ENCODE results near the gene S1PR3. TPM values are rescaled to one million over a fixed set of nuclear protein-coding genes. Genes with fewer than 3 reads are reported as not detected.

The S1PR3 gene
- total RNA-seq, 1 experiment from 2014 or later: 8.4 TPM

GRCh38 chr9:88952086-88952615 lies 39.1 kb upstream of the S1PR3 start:
- Histone ChIP-seq H4K20me1 (ENCODE audit: low read length) (no peaks in the 10 kb centered on the region), H3K9me3 (ENCODE audit: low read length) (no peaks in the 10 kb centered on the region), H2AFZ (ENCODE audit: low read length) (no peak overlapping the region), H3K27me3 (ENCODE audit: low read length) (no peaks in the 10 kb centered on the region), H3K4me3 (ENCODE audit: low read length) (no peak overlapping the region), H3K36me3 (ENCODE audit: low read depth, low read length) (no peaks in the 10 kb centered on the region), H3K27ac (ENCODE audit: low read length) (no peak overlapping the region), H3K9me2 (replicated peaks; ENCODE audit: low read length) (no peaks in the 10 kb centered on the region), H3K4me1 (ENCODE audit: insufficient read depth, low read length) (peaks cover 10% of the 10 kb centered on the region; the same call in 1 of the 2 replicates), H3K9ac (ENCODE audit: low read length) (no peak overlapping the region), H3K4me2 (ENCODE audit: low read length) (no peak overlapping the region), H3K79me2 (ENCODE audit: low read length) (no peaks in the 10 kb centered on the region), H3F3A (ENCODE audit: low read length, unreplicated experiment) (no peaks in the 10 kb centered on the region)
- TF ChIP-seq EZH2 (IDR thresholded peaks at IDR 0.05; ENCODE audit: low read length, unreplicated experiment) (no peak), CTCF (conservative IDR thresholded peaks at IDR 0.05; ENCODE audit: low read depth, low read length) (no peak), EZH2phosphoT487 (IDR thresholded peaks at IDR 0.05; ENCODE audit: borderline replicate concordance, low read length) (no peak)
- DNase-seq (no peak), ATAC-seq (no peak)
- ChIA-PET POLR2A (ENCODE audit: unreplicated experiment) (no interaction called here), CTCF (no interaction called here)
- intact Hi-C loops (cut with micrococcal nuclease): no loop called here
- BruUV-seq (replicated peaks): no TSS peak

GRCh38 chr9:88952976-88953375 lies 38.3 kb upstream of the S1PR3 start:
- H3K27ac ChIP-seq (ENCODE audit: low read length): no peak overlapping the region
- ATAC-seq (no peak), DNase-seq (no peak)
- no TSS peak for BruUV-seq (replicated peaks)
- POLR2A ChIA-PET (ENCODE audit: unreplicated experiment): no interaction called here
- no peaks in the 10 kb centered on the region for H3K36me3 ChIP-seq (ENCODE audit: low read depth, low read length)
- H3K9ac ChIP-seq (ENCODE audit: low read length): no peak overlapping the region
- no peaks in the 10 kb centered on the region for H4K20me1 ChIP-seq (ENCODE audit: low read length)
- peaks cover 10% of the 10 kb centered on the region; the same call in 1 of the 2 replicates for H3K4me1 ChIP-seq (ENCODE audit: insufficient read depth, low read length)
- CTCF ChIA-PET: no interaction called here
- no peak overlapping the region for H3K4me3 ChIP-seq (ENCODE audit: low read length)
- no peaks in the 10 kb centered on the region for H3K9me3 ChIP-seq (ENCODE audit: low read length)
- TF ChIP-seq EZH2 (IDR thresholded peaks at IDR 0.05; ENCODE audit: low read length, unreplicated experiment) (no peak), EZH2phosphoT487 (IDR thresholded peaks at IDR 0.05; ENCODE audit: borderline replicate concordance, low read length) (no peak), CTCF (conservative IDR thresholded peaks at IDR 0.05; ENCODE audit: low read depth, low read length) (no peak)
- H3K4me2 ChIP-seq (ENCODE audit: low read length): no peak overlapping the region
- H3K79me2 ChIP-seq (ENCODE audit: low read length): no peaks in the 10 kb centered on the region
- H3F3A ChIP-seq (ENCODE audit: low read length, unreplicated experiment): no peaks in the 10 kb centered on the region
- no peak overlapping the region for H2AFZ ChIP-seq (ENCODE audit: low read length)
- H3K9me2 ChIP-seq (replicated peaks; ENCODE audit: low read length): no peaks in the 10 kb centered on the region
- no peaks in the 10 kb centered on the region for H3K27me3 ChIP-seq (ENCODE audit: low read length)
- intact Hi-C loops (cut with micrococcal nuclease): no loop called here

GRCh38 chr9:88953381-88954029 lies 37.8 kb upstream of the S1PR3 start:
- ATAC-seq (no peak), DNase-seq (no peak)
- no peaks in the 10 kb centered on the region for H3K27me3 ChIP-seq (ENCODE audit: low read length)
- H3K9me2 ChIP-seq (replicated peaks; ENCODE audit: low read length): no peaks in the 10 kb centered on the region
- H2AFZ ChIP-seq (ENCODE audit: low read length): no peak overlapping the region
- TF ChIP-seq CTCF (conservative IDR thresholded peaks at IDR 0.05; ENCODE audit: low read depth, low read length) (no peak), EZH2 (IDR thresholded peaks at IDR 0.05; ENCODE audit: low read length, unreplicated experiment) (no peak), EZH2phosphoT487 (IDR thresholded peaks at IDR 0.05; ENCODE audit: borderline replicate concordance, low read length) (no peak)
- no peak overlapping the region for H3K4me2 ChIP-seq (ENCODE audit: low read length)
- no TSS peak for BruUV-seq (replicated peaks)
- intact Hi-C loops (cut with micrococcal nuclease): no loop called here
- ChIA-PET CTCF (no interaction called here), POLR2A (ENCODE audit: unreplicated experiment) (no interaction called here)
- no peaks in the 10 kb centered on the region for H3F3A ChIP-seq (ENCODE audit: low read length, unreplicated experiment)
- H3K27ac ChIP-seq (ENCODE audit: low read length): no peak overlapping the region
- H3K4me1 ChIP-seq (ENCODE audit: insufficient read depth, low read length): peaks cover 10% of the 10 kb centered on the region; the same call in 1 of the 2 replicates
- H4K20me1 ChIP-seq (ENCODE audit: low read length): no peaks in the 10 kb centered on the region
- H3K79me2 ChIP-seq (ENCODE audit: low read length): no peaks in the 10 kb centered on the region
- no peaks in the 10 kb centered on the region for H3K9me3 ChIP-seq (ENCODE audit: low read length)
- no peaks in the 10 kb centered on the region for H3K36me3 ChIP-seq (ENCODE audit: low read depth, low read length)
- H3K4me3 ChIP-seq (ENCODE audit: low read length): no peak overlapping the region
- H3K9ac ChIP-seq (ENCODE audit: low read length): no peak overlapping the region
